Ovary (tissue), 9 donors: Measurements from ENCODE around the gene TMEM164. TPM values are rescaled to one million over a fixed set of nuclear protein-coding genes. Genes with fewer than 3 reads are reported as not detected.
A peak's percentile ranks its signal among the peaks of the same experiment; 100 is the strongest.

ENCODE experiments used
- DNase-seq, 5 donors: peaks; one replicate each; pipeline ENCODE4 v3.0.0-alpha.2; 2019 to 2020
- H3K27ac ChIP-seq, 2 donors: fragments of 200-600 bp; one replicate each; pipeline versions ENCODE4 v1.5.1 to v1.8.0; 2019 to 2022
- H3K27me3 ChIP-seq: fragments of 200-600 bp; one replicate; pipeline ENCODE4 v1.8.0; 2022
- H3K36me3 ChIP-seq: fragments of 200-600 bp; sonication (generic); one replicate; pipeline ENCODE4 v1.5.1; 2019
- H3K4me1 ChIP-seq: one replicate; pipeline ENCODE4 v1.8.1; 2013; ENCODE audit warnings: mild to moderate bottlenecking, moderate library complexity; ENCODE audit not compliant: insufficient read depth
- H3K4me3 ChIP-seq: fragments of 200-600 bp; sonication (generic); one replicate; pipeline ENCODE4 v1.5.1; 2017
- H3K9me3 ChIP-seq, 2 donors: fragments of 200-600 bp in 1 of 2; sonication (generic) in 1 of 2; one replicate each; pipeline versions ENCODE4 v1.5.1 to v1.8.1; 2013 to 2019; ENCODE audit warnings: mild to moderate bottlenecking in 1 of 2, moderate library complexity in 1 of 2
- CTCF ChIP-seq, 3 donors: fragments of 450-650 bp in 2 of 3; fragments of 200-600 bp in 1 of 3; IDR thresholded peaks; one replicate each; pipeline versions ENCODE4 v1.5.1 to v1.8.0; 2016 to 2022; ENCODE audit warnings: antibody characterized with exemption in 3 of 3, mild to moderate bottlenecking in 1 of 3
- EP300 ChIP-seq: sonication (generic); formaldehyde crosslinking; IDR thresholded peaks from one replicate; pipeline ENCODE4 v1.6.1; 2017; ENCODE audit warnings: antibody characterized with exemption
- POLR2A ChIP-seq: fragments of 450-650 bp; IDR thresholded peaks from one replicate; pipeline ENCODE4 v1.6.1; 2017; ENCODE audit warnings: antibody characterized with exemption, mild to moderate bottlenecking, moderate library complexity
- WGBS, 3 donors: extraction: QIAGEN DNeasy Blood & Tissue Kit in 1 of 3; methylation state at CpG; one replicate each; pipeline versions ENCODE4 v1.1.5 to v1.1.7; 2013 to 2017; 5-methylcytosine and 5-hydroxymethylcytosine counted together
- intact Hi-C, 4 donors: fragments of 100-400 bp; cut with DNase I; formaldehyde crosslinking; loops; one replicate each; pipeline versions ENCODE4 v1.11.0 to v1.15.1; 2022 to 2023
- polyA plus RNA-seq, 2 donors: library from polyadenylated mRNA; stranded (reverse); fragments of 200-250 nt in 1 of 2; fragments of 350-450 nt in 1 of 2; fragmentation: Illumina TruSeq in 1 of 2; extraction: RNeasy Lipid Tissue Mini Kit (QIAGEN cat#74804) in 1 of 2; gene quantifications; one replicate each; pipeline ENCODE4 v1.2.3, GENCODE V29; 2013 to 2014
- total RNA-seq, 7 donors: library from RNA; depleted of rRNA in 2 of 7; stranded (reverse); fragments of >200 nt in 2 of 7; fragmentation: NEBNext Ultra II Directional in 3 of 7; extraction: Animal tissue kit (Norgen Biotek cat#: 25700) in 3 of 7; gene quantifications; one replicate each; pipeline versions ENCODE4 v1.1.0 to v1.2.4, GENCODE V29; 2016 to 2023
- donor health status: DM: no; HTN: no; CAD: no; lungs with moderate emphysema.
- donor health status: DM: no; HTN: no; CAD: no.
- donor health status: Bipolar disorder and iron deficiency.
- donor health status: DM: yes; HTN: yes; CAD: no.
- donor health status: DM: no; HTN: no; CAD: no.
- donor health status: DM: yes; HTN: yes; CAD: no.

Gene TMEM164
- total and polyA plus RNA-seq, 9 donors: 17.5 to 59.4 (median 32.4) TPM

- H3K27ac ChIP-seq: peak overlapping the region in 1 of 2 donors; percentile 68
- H3K4me3 ChIP-seq: no peak overlapping the region
- no peak for TF ChIP-seq POLR2A
- TF ChIP-seq CTCF (IDR thresholded peaks at IDR 0.05): no peak
- no peak for TF ChIP-seq EP300
- no peak for DNase-seq
- H3K36me3 ChIP-seq: no peaks in the 10 kb centered on the region
- 76 to 82% (median 79%) methylated on average over 4 of the region's 4 CpGs for WGBS, 3 donors
- intact Hi-C loops: no loop called here
- H3K9me3 ChIP-seq: no peaks in the 10 kb centered on the region
- H3K27me3 ChIP-seq: no peaks in the 10 kb centered on the region
- peaks cover 7% of the 10 kb centered on the region for H3K4me1 ChIP-seq
Measured at GRCh38 chrX:110013968-110014367, 11.1 kb downstream of the TMEM164 start.

GRCh38 chrX:110015032-110015431 lies 12.1 kb downstream of the TMEM164 start:
- no peaks in the 10 kb centered on the region for H3K27me3 ChIP-seq
- DNase-seq: peak; percentile 46 to 65 (median 64)
- no peak overlapping the region for H3K4me3 ChIP-seq
- H3K36me3 ChIP-seq: no peaks in the 10 kb centered on the region
- no peaks in the 10 kb centered on the region for H3K9me3 ChIP-seq
- 33 to 44% (median 34%) methylated on average over 2 of the region's 2 CpGs for WGBS, 3 donors
- intact Hi-C loops: no loop called here
- peak overlapping the region in 1 of 2 donors; percentile 68 for H3K27ac ChIP-seq
- peaks cover 7% of the 10 kb centered on the region for H3K4me1 ChIP-seq
- TF ChIP-seq CTCF (IDR thresholded peaks at IDR 0.05) (no peak), POLR2A (no peak), EP300 (no peak)

GRCh38 chrX:110015915-110016314 lies 13.0 kb downstream of the TMEM164 start:
- no peaks in the 10 kb centered on the region for H3K27me3 ChIP-seq
- H3K4me3 ChIP-seq: no peak overlapping the region
- TF ChIP-seq CTCF (IDR thresholded peaks at IDR 0.05) (no peak), POLR2A (no peak), EP300 (no peak)
- H3K36me3 ChIP-seq: no peaks in the 10 kb centered on the region
- peaks cover 7% of the 10 kb centered on the region for H3K4me1 ChIP-seq
- intact Hi-C loops: no loop called here
- peak; percentile 42 to 73 (median 53) for DNase-seq
- WGBS, 3 donors: 29 to 58% (median 41%) methylated on average over 5 of the region's 5 CpGs
- no peaks in the 10 kb centered on the region for H3K9me3 ChIP-seq
- H3K27ac ChIP-seq: peak overlapping the region in 1 of 2 donors; percentile 68

GRCh38 chrX:110020536-110020935 lies 17.6 kb downstream of the TMEM164 start:
- peaks cover 6% of the 10 kb centered on the region for H3K4me1 ChIP-seq
- intact Hi-C loops: no loop called here
- no peak for DNase-seq
- H3K27ac ChIP-seq: no peak overlapping the region
- no peak overlapping the region for H3K4me3 ChIP-seq
- H3K36me3 ChIP-seq: no peaks in the 10 kb centered on the region
- WGBS, 3 donors: 62 to 68% (median 63%) methylated on average over 1 of the region's 1 CpG
- no peaks in the 10 kb centered on the region for H3K9me3 ChIP-seq
- TF ChIP-seq POLR2A: no peak
- H3K27me3 ChIP-seq: no peaks in the 10 kb centered on the region

- Histone ChIP-seq H3K36me3 (no peaks in the 10 kb centered on the region), H3K27ac (peak overlapping the region in 1 of 2 donors; percentile 51), H3K9me3 (no peaks in the 10 kb centered on the region), H3K27me3 (no peaks in the 10 kb centered on the region), H3K4me1 (peaks cover 5% of the 10 kb centered on the region), H3K4me3 (no peak overlapping the region)
- TF ChIP-seq CTCF (IDR thresholded peaks at IDR 0.05) (no peak), EP300 (no peak), POLR2A (no peak)
- 30 to 42% (median 31%) methylated on average over 4 of the region's 4 CpGs for WGBS, 3 donors
- DNase-seq: peak in 2 of 5 donors; percentile 16 to 23
- intact Hi-C loops: no loop called here
Measured at GRCh38 chrX:110021258-110022022, 18.5 kb downstream of the TMEM164 start.
